GM18870 (cell line): ENCODE data around the gene GPRIN3.
"Not testable (repeated sequence)": the region's sequence is repeated elsewhere in the genome, so short reads cannot be mapped to it uniquely, and the experiment has no call there.

ENCODE experiments used
- ATAC-seq: cut with Tn5 transposase; IDR thresholded peaks from one replicate; pipeline ENCODE4 v1.9.1; 2021; ENCODE audit warnings: moderate library complexity; ENCODE audit not compliant: unreplicated experiment

The GPRIN3 gene

GRCh38 chr4:89314291-89314690 lies 6.7 kb upstream of the GPRIN3 start:
- no peak for ATAC-seq

- no peak for ATAC-seq
These were observed 4.5 kb upstream of the GPRIN3 start for GRCh38 chr4:89312066-89312465.

GRCh38 chr4:89311433-89311832 lies 3.8 kb upstream of the GPRIN3 start:
- ATAC-seq = no peak

- not testable (repeated sequence) for ATAC-seq
These were observed 1.6 kb upstream of the GPRIN3 start for GRCh38 chr4:89309154-89309553.

- no peak for ATAC-seq
These were observed 531 bp upstream of the GPRIN3 start for GRCh38 chr4:89308161-89308500.

GRCh38 chr4:89307178-89307445 lies 488 bp downstream of the GPRIN3 start:
- no peak for ATAC-seq

GRCh38 chr4:89306486-89307177 lies 968 bp downstream of the GPRIN3 start:
- ATAC-seq = no peak

GRCh38 chr4:89305712-89306437 lies 1.7 kb downstream of the GPRIN3 start:
- ATAC-seq = peak; percentile 45

- no peak for ATAC-seq
These were observed 2.6 kb downstream of the GPRIN3 start for GRCh38 chr4:89305028-89305427.

- no peak for ATAC-seq
These were observed 3.7 kb downstream of the GPRIN3 start for GRCh38 chr4:89303814-89304388.

GRCh38 chr4:89303177-89303576 lies 4.4 kb downstream of the GPRIN3 start:
- ATAC-seq = no peak

- no peak for ATAC-seq
These were observed 5.7 kb downstream of the GPRIN3 start for GRCh38 chr4:89301902-89302301.

GRCh38 chr4:89301003-89301402 lies 6.6 kb downstream of the GPRIN3 start:
- no peak for ATAC-seq

- no peak for ATAC-seq
These were observed 7.1 kb downstream of the GPRIN3 start for GRCh38 chr4:89300499-89300898.

- no peak for ATAC-seq
These were observed 7.5 kb downstream of the GPRIN3 start for GRCh38 chr4:89300060-89300459.

GRCh38 chr4:89299153-89299791 lies 8.3 kb downstream of the GPRIN3 start:
- peak; percentile 40 for ATAC-seq

- ATAC-seq = peak; percentile 9
These were observed 8.8 kb downstream of the GPRIN3 start for GRCh38 chr4:89298788-89299152.

- no peak for ATAC-seq
These were observed 9.4 kb downstream of the GPRIN3 start for GRCh38 chr4:89298155-89298554.

GRCh38 chr4:89296896-89297295 lies 10.7 kb downstream of the GPRIN3 start:
- ATAC-seq = no peak

GRCh38 chr4:89296399-89296798 lies 11.2 kb downstream of the GPRIN3 start:
- ATAC-seq = no peak

GRCh38 chr4:89295415-89295927 lies 12.1 kb downstream of the GPRIN3 start:
- no peak for ATAC-seq
